RKO (cell line): ENCODE measurements around the gene SORBS2.
"Not testable (repeated sequence)": the region's sequence is repeated elsewhere in the genome, so short reads cannot be mapped to it uniquely, and the experiment has no call there.

Experiments used
- DNase-seq: peaks from one replicate; pipeline ENCODE4 v3.0.0-alpha.2; 2016; ENCODE audit warnings: low spot score

SORBS2 gene

DNA sequence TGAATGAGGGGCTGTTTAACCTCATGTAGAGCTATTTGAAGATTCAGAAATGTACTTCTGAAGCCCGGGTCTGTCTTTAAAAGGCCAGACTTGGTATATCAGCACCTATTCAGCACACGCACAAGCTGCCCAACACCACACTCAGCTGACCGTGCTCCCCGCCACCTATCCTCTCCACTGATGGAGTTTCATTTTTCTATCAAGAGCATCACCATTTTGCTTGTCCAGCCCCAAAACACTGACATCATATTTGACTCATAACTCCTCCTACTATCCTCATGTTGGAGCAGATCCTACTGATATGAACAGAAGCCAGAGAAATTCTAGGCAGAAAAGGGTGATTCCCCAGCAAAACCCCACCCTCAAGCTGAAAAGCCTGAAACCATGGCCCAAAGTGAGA is 100.3 kb downstream of the SORBS2 start:
- DNase-seq, result no peak

DNA sequence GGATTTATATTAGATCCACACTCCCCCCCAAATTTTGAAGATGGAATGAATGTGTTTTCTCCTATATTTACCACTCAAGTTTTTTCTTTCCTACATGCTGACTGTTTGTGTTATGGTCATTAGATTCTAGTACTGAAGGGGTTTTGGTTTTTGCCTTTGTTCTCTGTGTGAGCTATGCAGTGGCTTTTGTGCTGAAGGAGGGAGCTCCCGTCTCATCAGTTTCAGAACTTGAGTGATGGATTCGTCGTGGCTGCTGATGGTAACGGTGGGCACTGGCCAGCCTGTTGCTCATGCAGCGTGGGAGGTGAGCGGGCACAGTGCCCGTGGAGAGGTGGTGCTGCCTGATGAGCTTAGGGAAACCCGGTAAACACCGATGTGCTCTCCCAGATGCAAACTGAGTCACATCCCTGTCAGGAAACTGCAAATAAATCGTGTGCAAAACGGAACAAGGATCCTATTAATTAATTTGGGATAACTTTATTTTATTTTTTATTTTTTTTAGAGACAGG is 101.5 kb downstream of the SORBS2 start:
- DNase-seq, result peak; percentile 41

DNA sequence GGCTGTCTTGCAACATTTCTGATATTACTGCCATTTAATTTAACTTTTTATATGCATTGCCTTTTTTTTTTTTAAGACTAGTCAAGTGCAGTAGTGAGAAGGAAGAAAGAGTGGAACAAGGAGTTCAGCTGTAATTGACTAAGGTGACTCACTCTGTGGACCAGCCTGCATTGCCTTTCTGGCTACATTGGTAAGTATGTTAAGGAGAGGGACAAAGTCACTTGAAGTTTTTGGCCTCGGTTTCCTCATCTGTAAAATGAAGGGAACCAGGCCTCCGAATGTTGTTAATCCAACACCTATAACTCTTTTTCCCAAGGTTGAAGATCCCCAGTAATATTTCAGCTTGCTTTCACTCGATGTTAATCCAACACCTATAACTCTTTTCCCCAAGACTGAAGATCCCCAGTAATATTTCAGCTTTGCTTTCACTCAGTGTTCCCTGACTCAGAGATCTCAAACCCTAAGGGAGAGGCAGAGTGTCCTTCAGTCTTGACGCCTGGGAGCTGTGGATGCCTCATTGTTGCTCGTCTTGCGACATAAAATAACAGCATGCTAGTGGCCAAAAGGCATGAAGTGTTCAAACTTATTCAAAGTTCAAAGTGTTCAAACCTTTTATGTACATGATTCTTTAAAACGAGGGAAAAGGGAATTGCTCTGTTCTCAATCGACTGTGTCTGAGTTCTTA is 102.0 kb downstream of the SORBS2 start:
- DNase-seq, result no peak

DNA sequence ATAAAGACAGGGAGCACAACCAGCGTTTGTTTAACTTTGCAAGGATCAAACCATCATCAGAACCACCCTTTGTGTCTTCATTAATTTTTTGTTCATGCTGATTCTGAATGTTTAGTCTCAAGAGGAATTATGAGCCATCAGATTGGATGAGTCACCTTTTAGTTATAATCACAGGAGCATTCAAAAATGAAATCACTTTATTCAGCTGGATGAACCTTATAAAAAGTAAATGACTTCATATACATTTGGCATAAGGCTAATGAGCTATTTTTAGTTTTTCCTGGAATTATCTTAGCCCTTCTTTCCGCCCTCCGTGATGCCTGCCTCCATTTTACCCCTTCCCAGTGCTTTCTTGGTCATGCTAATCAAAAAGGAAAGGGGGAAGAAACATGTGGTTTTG is 103.6 kb downstream of the SORBS2 start:
- peak; percentile 13 for DNase-seq

DNA sequence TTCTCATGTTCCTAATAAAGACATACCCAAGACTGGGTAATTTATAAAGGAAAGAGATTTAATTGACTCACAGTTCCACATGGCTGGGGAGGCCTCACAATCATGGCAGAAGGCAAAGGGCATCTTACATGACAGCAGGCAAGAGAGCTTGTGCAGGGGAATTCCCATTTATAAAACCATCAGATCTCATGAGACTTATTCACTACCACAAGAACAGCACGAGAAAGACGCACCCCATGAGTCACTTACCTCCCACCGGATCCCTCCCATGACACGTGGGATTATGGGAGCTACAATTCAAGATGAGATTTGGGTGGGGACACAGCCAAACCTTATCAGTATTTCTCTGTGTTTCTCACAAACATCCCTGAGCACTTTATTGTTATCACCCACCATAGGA is 104.4 kb downstream of the SORBS2 start:
- not testable (repeated sequence) for DNase-seq

DNA sequence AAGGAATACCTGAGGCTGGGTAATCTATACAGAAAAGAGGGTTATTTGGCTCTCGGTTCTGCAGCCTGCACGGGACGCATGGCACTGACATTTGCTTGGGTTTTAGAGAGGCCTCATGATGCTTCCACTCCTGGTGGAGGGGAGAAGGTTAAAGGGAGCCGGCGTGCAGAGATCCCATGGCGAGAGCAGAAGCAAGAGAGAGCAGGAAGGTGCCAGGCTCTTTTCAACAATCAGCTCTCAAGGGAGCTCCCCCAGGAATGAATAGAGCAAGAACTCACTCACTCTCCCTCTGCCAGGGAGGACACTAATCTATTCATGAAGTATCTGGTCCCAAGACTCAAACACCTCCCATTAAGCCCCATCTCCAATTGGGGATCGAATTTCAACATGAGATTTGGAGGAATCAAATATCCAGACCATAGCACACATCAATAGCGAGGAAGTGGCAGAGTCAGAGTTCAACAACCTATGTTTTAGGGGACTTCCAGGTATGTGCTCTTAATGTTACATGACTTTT is 109.8 kb downstream of the SORBS2 start:
- no peak for DNase-seq

DNA sequence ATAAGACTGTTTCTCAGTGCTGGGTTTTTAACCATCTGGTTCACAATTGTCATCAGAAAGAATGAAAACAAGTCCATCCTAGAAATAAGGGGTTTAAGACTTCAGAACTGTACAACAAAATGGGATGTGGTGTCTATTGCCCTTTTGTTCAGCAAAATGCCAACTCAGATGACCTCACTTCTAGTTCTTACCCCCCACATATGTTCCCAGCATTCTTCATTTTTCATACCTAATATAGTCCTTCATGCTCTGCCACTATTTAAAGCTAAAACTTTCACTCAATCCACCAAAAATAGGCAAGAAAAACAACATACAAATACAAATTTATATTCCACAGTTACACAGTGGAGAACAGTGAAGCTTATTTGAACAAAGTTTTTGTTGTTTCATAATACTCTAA is 111.4 kb downstream of the SORBS2 start:
- DNase-seq, result no peak

DNA sequence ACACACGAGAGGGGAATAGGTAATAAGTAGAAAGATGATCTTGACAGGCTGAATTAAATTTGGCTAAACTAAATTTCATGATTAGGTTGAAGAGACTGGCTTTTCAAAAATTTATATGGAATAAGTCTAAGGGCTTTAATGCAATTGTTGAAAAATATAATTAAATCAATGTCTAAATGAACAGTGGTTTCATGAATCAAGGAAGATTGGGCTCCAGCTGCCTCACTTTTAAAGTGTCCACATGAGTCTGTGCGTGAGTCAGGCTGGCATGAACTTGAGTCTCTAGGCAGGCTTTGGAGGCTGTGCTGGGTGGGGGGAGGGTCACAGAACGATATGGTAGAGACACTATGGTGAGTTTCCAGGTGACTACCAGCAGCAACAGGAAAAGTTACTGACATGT is 111.9 kb downstream of the SORBS2 start:
- DNase-seq, result no peak

DNA sequence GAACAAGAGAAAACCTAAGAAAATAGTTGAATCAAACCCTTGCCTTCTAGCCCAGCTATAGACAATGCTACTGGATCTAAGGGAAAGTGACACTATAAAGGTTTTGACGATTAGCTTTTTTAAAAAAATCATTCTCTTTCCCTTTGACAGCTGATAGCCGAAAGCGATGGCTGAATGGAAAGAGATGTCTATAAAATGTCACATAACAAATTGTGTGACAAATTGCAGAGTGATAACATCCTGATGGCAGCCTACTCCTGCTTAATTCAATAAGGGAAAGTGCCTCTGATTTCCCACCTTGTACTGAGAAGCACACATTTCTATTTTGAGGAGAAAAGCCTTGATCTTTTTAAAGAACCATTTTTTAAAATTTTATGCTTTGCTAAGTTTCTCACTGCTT is 114.5 kb downstream of the SORBS2 start:
- no peak for DNase-seq

DNA sequence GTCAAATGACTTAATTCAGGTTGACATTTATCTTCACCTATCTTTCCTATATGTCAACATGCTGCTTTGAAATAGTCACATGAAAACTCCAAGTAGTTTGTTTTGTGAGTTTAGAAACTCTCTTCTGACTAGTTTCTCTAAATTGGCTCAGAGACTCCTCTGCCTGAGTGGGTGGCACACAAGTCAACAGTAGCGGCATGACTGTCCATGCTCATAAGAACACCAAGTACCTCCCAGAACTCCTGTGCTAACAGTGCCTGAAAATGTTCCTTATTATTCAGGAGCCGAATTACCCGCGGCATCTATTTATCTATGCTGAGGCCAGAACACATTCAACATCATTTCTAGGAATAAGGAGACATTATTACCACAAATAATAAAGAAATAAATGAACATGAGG is 116.3 kb downstream of the SORBS2 start:
- no peak for DNase-seq

DNA sequence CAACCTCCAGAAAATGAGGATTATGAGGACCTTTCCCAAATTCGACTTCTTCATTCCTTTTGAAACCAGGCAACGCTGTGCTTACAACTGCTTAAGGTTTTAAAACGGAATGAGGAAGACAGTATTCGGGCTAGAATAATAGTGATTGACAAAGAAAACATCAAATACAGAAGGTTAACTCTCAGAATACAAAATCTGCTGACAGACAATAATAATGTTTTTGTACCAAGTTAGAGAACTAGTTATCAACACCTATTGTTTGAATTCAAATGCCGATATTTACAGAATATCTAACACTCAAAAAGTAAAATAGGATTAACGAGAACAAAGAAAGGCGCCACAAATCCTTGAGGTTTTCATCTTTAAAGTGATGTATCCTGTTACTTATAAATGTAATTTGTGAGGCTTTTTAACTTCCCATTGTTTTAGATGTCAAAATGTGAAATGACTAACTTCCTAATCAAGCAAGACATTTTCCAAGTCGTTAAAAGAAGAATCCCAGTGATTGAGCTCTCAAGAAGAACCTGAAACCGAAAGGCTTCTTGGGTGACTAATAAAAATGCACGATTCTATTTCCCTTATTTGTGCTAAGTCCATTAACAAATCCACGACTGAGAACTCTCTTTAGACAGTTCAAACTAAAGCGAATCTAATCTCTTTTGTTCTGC is 118.3 kb downstream of the SORBS2 start:
- no peak for DNase-seq

DNA sequence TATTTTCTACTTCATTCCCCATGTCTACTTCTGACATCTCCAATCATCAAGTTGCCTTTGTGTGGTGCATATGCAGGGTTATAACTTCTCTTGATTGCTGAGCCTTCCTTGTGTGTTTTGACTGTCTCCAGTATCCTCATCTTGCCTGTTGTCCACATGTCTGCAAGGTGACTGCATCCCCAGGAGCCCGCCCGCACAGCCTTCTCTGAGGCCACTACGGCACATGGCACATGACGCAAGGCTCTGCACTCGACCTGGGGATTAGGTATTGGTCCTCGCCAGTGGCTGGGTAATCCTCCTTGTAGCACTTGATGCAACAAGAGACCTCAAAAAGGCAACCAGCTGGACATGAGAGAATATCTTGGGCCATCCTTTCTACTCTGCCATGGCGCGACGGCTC is 122.6 kb downstream of the SORBS2 start:
- no peak for DNase-seq

DNA sequence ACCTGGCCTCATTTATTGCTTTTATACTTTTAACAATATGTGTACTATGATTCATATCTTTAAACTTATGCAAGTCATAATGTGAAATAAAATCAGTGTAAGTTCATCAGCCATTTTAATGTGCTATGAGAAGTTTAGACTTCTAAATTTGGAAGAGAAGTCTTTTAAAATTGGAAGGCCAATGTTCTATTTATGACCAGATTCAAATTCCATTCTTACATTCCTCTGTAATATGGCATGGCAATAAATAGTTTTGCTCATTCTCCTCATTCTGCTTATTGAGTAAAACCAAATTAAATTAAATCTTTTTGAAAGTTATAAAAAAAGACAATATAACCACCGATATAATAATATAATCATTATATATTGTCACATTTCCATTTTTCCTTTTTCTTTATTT is 126.2 kb downstream of the SORBS2 start:
- DNase-seq, result no peak

DNA sequence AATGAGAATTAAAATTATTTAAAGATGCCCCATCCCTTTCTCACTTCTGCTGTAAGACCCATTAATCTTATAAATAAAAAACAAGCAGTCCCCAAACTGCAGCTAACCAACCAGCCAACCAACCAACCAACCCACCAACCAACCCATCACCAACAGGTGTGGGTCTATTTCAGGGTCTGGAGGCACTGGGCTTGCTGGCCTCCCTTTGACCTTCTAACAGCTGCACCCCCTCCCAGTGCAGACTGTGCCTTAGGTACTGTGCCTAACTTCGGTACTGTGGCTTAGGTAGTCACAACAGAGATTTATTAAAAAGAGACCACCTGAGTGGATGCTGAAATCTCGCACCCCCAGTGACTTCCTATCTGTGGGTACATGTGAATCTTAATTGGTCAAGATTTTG is 128.1 kb downstream of the SORBS2 start:
- DNase-seq, result no peak

DNA sequence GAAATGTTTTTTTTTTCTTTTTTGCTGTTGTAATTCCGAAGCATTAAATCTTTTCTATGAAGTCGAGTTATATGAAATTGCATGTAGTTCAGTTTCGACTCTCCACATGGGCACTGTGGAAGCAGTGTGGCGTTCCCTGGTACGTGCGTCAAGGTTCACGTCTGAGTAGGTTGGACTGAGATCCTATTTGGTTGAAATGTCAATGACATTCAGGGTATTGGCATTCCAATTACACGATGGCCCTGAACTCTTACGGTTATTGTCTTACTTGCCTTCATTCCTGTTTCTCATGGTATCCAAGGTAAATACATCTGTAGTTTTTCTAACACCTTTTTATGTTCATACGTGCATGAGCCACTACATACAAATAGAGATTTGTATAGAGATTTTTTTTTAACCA is 128.8 kb downstream of the SORBS2 start:
- DNase-seq, result no peak

DNA sequence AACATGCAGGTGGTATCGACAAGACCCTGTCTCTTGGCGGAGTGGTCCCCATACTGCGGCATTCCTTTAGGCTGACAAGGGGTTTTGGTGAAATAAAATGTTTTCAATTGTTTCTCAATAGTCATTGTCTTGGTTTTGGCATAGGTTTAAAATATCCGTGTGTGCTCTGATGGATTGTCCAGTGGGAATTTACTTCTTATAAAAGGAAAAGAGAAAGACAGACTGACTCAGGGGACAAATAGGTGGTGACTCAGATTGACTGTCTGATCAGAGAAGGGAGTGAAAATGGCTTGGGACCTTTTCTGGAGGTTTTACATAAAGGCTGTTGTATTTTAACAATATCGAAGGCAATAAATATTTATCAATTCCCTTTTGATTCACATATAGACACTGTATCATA is 129.8 kb downstream of the SORBS2 start:
- DNase-seq, result peak; percentile 40

DNA sequence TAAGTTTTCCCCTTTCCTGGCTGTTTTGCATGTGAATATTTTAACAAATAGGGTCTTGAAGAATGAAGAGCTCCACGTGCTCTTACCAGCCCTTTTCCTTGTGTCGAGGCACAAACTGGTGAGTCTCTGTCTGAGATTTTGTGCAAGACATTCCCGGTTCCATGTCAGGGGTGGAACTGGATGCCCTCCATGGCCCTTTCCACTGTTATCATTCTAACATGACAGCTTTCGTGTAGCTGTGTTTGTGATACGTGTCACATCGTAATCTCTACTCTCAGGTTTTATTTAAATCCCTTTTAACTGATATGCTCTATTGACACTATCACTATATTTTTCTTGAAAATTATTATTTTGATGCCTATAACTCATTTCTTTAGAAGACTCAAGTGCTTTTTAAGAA is 130.4 kb downstream of the SORBS2 start:
- DNase-seq, result no peak

DNA sequence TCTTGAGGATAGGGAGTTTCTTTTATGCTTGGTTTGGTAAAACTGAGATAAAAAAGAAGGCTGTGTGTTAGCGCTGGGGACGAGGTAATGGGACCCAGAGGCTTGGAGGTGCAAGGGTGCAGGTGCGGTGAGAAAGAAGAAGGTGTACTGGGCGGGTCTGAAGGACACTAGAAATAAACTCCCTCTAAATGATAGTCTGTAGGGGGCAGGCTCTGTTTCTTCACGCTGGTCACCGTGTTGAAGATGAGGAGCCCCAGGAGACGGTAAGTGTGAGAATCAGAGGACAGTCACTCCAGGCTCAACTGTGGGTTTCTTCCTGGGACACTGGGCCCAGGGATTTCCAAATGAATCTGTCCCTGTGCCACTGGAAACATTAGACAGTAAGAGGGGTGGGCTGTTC is 131.4 kb downstream of the SORBS2 start:
- no peak for DNase-seq

DNA sequence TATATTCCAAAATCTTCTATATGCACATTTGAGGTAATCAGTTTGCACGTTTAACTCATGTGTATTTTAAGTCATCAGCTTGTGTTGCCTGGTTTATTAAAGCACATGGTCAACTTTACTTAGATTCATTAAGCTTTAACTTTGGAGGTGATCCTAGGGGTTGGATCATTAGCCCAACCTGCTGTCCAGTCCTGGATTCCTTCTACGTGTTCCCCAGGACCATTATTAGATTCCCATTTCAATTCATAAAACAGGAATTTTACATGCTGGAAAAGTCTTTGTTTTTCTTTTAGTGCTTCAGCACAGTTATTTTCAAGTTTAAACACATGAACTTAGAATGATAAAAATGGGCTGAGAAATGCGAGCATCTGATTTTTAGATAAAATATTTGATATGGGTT is 132.5 kb downstream of the SORBS2 start:
- no peak for DNase-seq

DNA sequence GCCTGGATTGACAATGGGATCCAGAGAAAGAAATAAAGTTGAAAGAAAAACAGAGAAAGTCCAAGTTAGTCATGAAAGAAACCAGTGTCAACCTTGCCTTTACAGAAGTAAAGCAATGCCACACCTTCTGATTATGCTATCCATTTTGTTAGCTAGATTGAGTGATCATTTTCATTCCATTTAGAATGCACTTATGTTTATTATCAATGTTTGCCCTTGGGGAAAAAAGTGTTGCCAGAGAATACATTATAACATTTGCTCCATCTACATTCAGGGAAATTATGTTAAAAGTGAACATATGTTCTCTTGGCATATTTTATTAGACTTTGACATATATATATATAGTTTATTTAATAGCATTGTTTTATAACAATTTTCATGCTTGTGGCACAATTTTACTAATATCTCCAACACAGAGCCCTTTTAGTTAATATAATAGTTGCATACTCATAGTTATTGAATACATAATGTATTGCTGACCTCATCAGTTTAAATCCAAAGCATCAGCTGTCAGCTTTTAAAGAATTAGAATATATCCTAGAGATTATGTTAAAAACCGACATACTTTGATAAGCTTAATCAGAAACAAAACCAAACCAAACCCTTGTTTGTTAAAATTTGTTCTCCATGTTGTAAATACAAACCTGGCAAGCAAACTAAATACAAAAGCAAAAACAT is 134.2 kb downstream of the SORBS2 start:
- no peak for DNase-seq

DNA sequence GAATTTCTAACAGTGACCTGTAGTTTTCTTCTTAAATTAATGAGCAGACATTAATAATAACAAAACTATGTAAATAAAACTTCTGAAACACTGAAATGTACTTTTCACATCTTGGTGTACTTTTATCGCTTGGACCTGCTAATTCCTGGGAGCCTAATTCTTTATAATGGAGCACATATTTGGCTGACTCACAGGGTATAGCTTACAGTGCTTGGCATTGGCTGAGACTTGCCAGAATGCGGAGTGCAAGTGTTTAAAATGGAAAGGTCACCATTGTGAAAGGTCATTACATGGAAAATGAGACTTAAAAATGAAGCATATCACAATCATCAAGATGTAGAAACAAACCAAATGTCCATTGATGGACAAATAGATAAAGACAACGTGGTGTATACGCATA is 139.4 kb downstream of the SORBS2 start:
- DNase-seq, result no peak

DNA sequence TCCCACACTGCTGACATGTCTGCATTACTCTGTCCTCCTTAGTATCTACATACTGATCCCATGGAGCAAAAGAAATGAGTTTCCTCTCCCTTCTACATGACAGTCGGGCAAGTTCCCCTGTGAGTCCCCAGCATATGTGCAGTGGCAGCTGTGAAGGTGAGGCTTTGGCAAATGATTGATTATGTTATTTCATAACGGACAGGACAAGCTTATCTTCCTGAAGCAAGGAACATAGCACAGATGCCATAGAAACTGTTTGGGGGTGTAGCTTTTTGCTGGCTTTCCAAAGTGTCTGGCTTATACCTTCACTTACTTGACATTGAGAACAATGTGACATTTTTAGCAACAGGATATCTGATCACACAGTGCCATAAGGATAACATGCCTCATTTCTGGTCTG is 139.8 kb downstream of the SORBS2 start:
- no peak for DNase-seq

DNA sequence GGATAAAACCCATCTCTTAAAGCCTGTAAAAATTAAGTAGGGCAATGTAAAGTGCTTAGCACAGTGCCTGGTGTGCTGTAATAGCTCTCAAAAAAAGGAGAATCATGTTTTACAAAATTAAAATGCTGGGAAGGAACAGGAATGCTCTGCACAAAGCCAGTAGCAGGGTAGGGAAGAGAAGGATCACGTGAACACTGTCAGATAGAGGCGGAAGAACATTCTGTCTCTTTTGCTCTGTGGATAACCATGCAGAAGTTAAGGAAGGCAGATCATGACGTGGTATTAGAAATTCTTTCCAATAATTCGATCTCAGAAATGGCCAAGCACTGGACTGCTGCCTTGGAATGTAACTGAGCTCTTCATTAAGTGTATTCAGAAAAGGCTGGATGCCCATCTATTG is 140.5 kb downstream of the SORBS2 start:
- DNase-seq, result no peak
